Right renal cortex interstitium (tissue), 3 donors: ENCODE results near the gene KIF18B. TPM values are rescaled to one million over a fixed set of nuclear protein-coding genes. Genes with fewer than 3 reads are reported as not detected.

Experiments
- DNase-seq, 3 donors: peaks; one replicate each; pipeline ENCODE4 v3.0.0-alpha.2; 2013; ENCODE audit warnings: low read depth in 3 of 3, low spot score in 2 of 3
- polyA plus RNA-seq, 3 donors: library from polyadenylated mRNA; unstranded; fragments of 120-200 nt; gene quantifications; one replicate each; pipeline ENCODE4 v1.2.1, GENCODE V29; 2013; ENCODE audit not compliant: insufficient read length in 3 of 3

The KIF18B gene
- polyA plus RNA-seq, 3 donors, result 9.0 to 9.7 (median 9.1) TPM

- no peak for DNase-seq
Observed at GRCh38 chr17:44884941-44885340, 62.6 kb downstream of the KIF18B start.

- DNase-seq, result no peak
Observed at GRCh38 chr17:44881145-44881544, 66.4 kb downstream of the KIF18B start.

DNA sequence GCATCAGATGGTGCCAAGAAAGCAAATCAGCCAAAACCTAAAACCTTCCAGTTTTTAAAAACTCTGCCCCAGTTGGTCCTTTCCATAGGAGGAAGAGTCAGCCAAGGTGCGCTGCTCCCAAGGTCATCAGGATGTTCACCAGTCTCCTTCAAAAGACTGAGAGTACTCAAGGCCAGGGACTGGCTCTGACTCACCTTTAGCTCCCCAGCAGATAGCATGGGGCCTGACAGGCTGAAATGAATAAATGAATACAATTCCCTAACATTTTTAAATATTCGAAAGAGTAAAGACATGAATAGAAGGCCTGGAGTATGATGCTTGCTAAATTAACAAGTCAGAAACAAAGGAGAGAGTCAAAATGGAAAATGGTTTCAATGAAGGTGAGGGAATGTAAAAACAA is 67.5 kb downstream of the KIF18B start:
- DNase-seq, result no peak

- DNase-seq, result no peak
Observed at GRCh38 chr17:44879376-44879775, 68.2 kb downstream of the KIF18B start.

GRCh38 chr17:44878627-44879221 is 68.8 kb downstream of the KIF18B start:
- DNase-seq, result no peak

DNA sequence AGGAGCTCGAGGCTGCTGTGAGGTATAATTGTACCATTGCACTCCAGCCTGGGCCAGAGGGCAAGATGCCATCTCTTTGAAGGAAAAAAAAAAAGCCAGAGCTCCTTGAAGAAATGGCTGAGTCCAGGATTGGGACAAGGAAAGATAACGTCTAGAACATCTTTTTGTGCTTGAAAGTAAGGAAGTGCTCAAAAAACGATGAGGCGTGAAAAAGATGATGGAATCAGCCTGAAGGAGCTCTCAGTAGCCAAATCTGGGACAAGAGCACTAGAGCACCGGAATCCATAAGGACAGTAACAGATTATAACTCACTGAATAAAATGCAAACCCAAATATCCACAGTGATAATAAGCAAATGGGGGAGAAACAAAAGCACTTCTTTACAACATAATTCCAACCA is 70.5 kb downstream of the KIF18B start:
- no peak for DNase-seq

DNA sequence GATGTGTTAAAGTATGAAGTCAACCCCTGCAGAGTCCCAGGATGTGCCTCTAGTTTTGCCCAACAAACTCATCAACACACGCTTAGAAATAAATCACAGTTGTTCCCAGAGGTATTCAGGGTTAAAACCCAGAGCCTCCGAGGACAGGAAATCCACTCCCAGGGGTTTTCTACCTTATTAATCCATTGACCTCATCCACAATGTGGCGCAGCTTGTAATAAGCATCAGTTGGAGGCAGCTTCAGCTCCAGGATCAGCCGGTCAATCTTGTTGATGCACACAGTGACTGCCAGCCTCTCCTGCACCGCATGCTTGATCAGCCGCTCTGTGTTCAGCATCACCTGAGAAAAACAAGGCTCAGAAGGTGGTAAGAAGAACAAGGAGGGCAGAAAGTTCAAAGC is 71.8 kb downstream of the KIF18B start:
- no peak for DNase-seq

Other genes with a start within 250 kb of the KIF18B start
- 1 to 10 TPM; 8.3 to 9.3 (median 8.9) TPM for gene DBF4B, start 239.1 kb downstream of the KIF18B start, polyA plus RNA-seq
- gene ADAM11, start 188.8 kb downstream of the KIF18B start, polyA plus RNA-seq, result 1 to 10 TPM; 1.6 to 2.0 (median 1.7) TPM
- gene GJC1, start 117.5 kb downstream of the KIF18B start, polyA plus RNA-seq, result 10 to 100 TPM; 23.0 to 23.8 (median 23.4) TPM
- 1 to 10 TPM; 1.9 to 2.0 (median 2.0) TPM for gene HIGD1B, start 99.9 kb downstream of the KIF18B start, polyA plus RNA-seq
- 100 to 1,000 TPM; 124 to 134 (median 133) TPM for gene EFTUD2, start 48.3 kb downstream of the KIF18B start, polyA plus RNA-seq
- 1 to 10 TPM in 1 of 3 donors, under 1 TPM in 2; 0.67 to 1.1 (median 0.89) TPM for gene GFAP, start 32.3 kb downstream of the KIF18B start, polyA plus RNA-seq
- gene C1QL1, start 20.5 kb upstream of the KIF18B start, polyA plus RNA-seq, result 1 to 10 TPM; 1.3 to 2.4 (median 1.7) TPM
- 10 to 100 TPM; 41.7 to 52.5 (median 45.7) TPM for gene DCAKD, start 103.9 kb upstream of the KIF18B start, polyA plus RNA-seq
- gene NMT1, start 113.5 kb upstream of the KIF18B start, polyA plus RNA-seq, result 10 to 100 TPM; 70.6 to 73.6 (median 71.0) TPM
- gene PLCD3, start 184.7 kb upstream of the KIF18B start, polyA plus RNA-seq, result 10 to 100 TPM; 18.7 to 24.9 (median 23.0) TPM
- gene ACBD4, start 187.9 kb upstream of the KIF18B start, polyA plus RNA-seq, result 10 to 100 TPM; 10.5 to 11.5 (median 10.8) TPM
- 10 to 100 TPM; 36.5 to 37.4 (median 37.0) TPM for gene HEXIM1, start 200.7 kb upstream of the KIF18B start, polyA plus RNA-seq
- 10 to 100 TPM; 12.1 to 14.2 (median 12.7) TPM for gene HEXIM2, start 214.1 kb upstream of the KIF18B start, polyA plus RNA-seq